Measurements from ENCODE around the gene MCCC1.

The MCCC1 gene

GRCh38 chr3:183038757-183039156 lies 60.5 kb downstream of the MCCC1 start:
- no peak for TF ChIP-seq CTCF (IDR thresholded peaks at IDR 0.05; ENCODE audit: low read depth, low read length, missing control alignments)
- Histone ChIP-seq H3K36me3 (replicated peaks) (no peaks in the 10 kb centered on the region), H3K4me3 (ENCODE audit: low read depth, low read length) (no peak overlapping the region), H3K27me3 (replicated peaks) (no peaks in the 10 kb centered on the region), H3K27ac (no peak overlapping the region)
- in situ Hi-C loops (cut with HindIII; ENCODE audit: low pct_ligation_motif_present, low sequenced_read_pairs) = no loop called here
- DNase-seq = no peak

GRCh38 chr3:183038221-183038620 lies 61.1 kb downstream of the MCCC1 start:
- no peak for DNase-seq
- in situ Hi-C loops (cut with HindIII; ENCODE audit: low pct_ligation_motif_present, low sequenced_read_pairs) = no loop called here
- no peak for TF ChIP-seq CTCF (IDR thresholded peaks at IDR 0.05; ENCODE audit: low read depth, low read length, missing control alignments)
- Histone ChIP-seq H3K27me3 (replicated peaks) (no peaks in the 10 kb centered on the region), H3K4me3 (ENCODE audit: low read depth, low read length) (no peak overlapping the region), H3K36me3 (replicated peaks) (no peaks in the 10 kb centered on the region), H3K27ac (no peak overlapping the region)

- Histone ChIP-seq H3K4me3 (ENCODE audit: low read depth, low read length) (no peak overlapping the region), H3K27me3 (replicated peaks) (no peaks in the 10 kb centered on the region), H3K27ac (no peak overlapping the region), H3K36me3 (replicated peaks) (no peaks in the 10 kb centered on the region)
- no peak for TF ChIP-seq CTCF (IDR thresholded peaks at IDR 0.05; ENCODE audit: low read depth, low read length, missing control alignments)
- DNase-seq = no peak
- in situ Hi-C loops (cut with HindIII; ENCODE audit: low pct_ligation_motif_present, low sequenced_read_pairs) = no loop called here
Observed at GRCh38 chr3:183033746-183034145, 65.5 kb downstream of the MCCC1 start.

GRCh38 chr3:183032880-183033555 lies 66.3 kb downstream of the MCCC1 start:
- in situ Hi-C loops (cut with HindIII; ENCODE audit: low pct_ligation_motif_present, low sequenced_read_pairs) = no loop called here
- no peak for TF ChIP-seq CTCF (IDR thresholded peaks at IDR 0.05; ENCODE audit: low read depth, low read length, missing control alignments)
- Histone ChIP-seq H3K4me3 (ENCODE audit: low read depth, low read length) (no peak overlapping the region), H3K27me3 (replicated peaks) (no peaks in the 10 kb centered on the region), H3K27ac (no peak overlapping the region), H3K36me3 (replicated peaks) (no peaks in the 10 kb centered on the region)
- DNase-seq = no peak

- Histone ChIP-seq H3K36me3 (replicated peaks) (no peaks in the 10 kb centered on the region), H3K27ac (no peak overlapping the region), H3K4me3 (ENCODE audit: low read depth, low read length) (no peak overlapping the region), H3K27me3 (replicated peaks) (no peaks in the 10 kb centered on the region)
- in situ Hi-C loops (cut with HindIII; ENCODE audit: low pct_ligation_motif_present, low sequenced_read_pairs) = no loop called here
- no peak for TF ChIP-seq CTCF (IDR thresholded peaks at IDR 0.05; ENCODE audit: low read depth, low read length, missing control alignments)
- no peak for DNase-seq
Observed at GRCh38 chr3:183031826-183032225, 67.5 kb downstream of the MCCC1 start.

GRCh38 chr3:183028416-183028815 lies 70.9 kb downstream of the MCCC1 start:
- no peak for TF ChIP-seq CTCF (IDR thresholded peaks at IDR 0.05; ENCODE audit: low read depth, low read length, missing control alignments)

More at GRCh38 chr3:183028416-183028815, 70.9 kb downstream of the MCCC1 start:
- in situ Hi-C loops (cut with HindIII; ENCODE audit: low pct_ligation_motif_present, low sequenced_read_pairs) = no loop called here
- Histone ChIP-seq H3K27me3 (replicated peaks) (no peaks in the 10 kb centered on the region), H3K36me3 (replicated peaks) (no peaks in the 10 kb centered on the region), H3K27ac (no peak overlapping the region), H3K4me3 (ENCODE audit: low read depth, low read length) (no peak overlapping the region)
- no peak for DNase-seq

Measured in brain microvascular endothelial cell (primary cell).